Dermis microvascular lymphatic vessel endothelial cell (primary cell): Measurements from ENCODE around the gene FAM227B. TPM values are rescaled to one million over a fixed set of nuclear protein-coding genes. Genes with fewer than 3 reads are reported as not detected.
"Not testable (repeated sequence)": the region's sequence is repeated elsewhere in the genome, so short reads cannot be mapped to it uniquely, and the experiment has no call there.

Experiments
- DNase-seq, 2 donors: peaks; one replicate each; pipeline versions ENCODE4 v3.0.0 to v3.0.0-alpha.2; 2010; ENCODE audit warnings: low read depth in 2 of 2
- total RNA-seq: library from RNA; depleted of rRNA; stranded (reverse); fragments of >200 nt; gene quantifications from 2 replicates; pipeline ENCODE4 v1.2.1, GENCODE V29; 2014

The FAM227B gene
- total RNA-seq, 1 donor from 2014 or later = 3.1 TPM

GRCh38 chr15:49610157-49610918 lies 10.3 kb downstream of the FAM227B start:
- DNase-seq = no peak

- no peak for DNase-seq
Observed at GRCh38 chr15:49606594-49606993, 14.0 kb downstream of the FAM227B start.

DNA sequence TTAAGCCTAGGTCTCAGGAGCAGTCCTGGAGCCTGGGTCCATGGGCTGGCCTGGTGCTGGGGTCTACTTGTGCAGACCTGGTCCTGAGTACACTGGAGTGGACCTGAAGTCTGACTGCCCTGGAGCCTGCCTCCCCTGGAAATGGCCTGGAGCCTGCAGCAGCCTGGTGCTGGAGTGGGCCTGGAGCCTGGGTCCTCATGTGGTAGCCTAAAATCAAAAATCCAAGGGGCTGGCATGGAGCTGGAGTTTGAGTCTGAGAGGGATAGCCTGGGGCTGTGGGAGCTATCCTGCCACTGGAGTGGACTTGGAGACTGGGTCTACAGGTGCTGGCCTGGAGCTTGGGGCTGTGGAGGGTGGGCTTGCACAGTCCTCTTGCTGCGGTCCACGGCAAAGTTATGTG lies 15.0 kb downstream of the FAM227B start:
- DNase-seq = no peak

DNA sequence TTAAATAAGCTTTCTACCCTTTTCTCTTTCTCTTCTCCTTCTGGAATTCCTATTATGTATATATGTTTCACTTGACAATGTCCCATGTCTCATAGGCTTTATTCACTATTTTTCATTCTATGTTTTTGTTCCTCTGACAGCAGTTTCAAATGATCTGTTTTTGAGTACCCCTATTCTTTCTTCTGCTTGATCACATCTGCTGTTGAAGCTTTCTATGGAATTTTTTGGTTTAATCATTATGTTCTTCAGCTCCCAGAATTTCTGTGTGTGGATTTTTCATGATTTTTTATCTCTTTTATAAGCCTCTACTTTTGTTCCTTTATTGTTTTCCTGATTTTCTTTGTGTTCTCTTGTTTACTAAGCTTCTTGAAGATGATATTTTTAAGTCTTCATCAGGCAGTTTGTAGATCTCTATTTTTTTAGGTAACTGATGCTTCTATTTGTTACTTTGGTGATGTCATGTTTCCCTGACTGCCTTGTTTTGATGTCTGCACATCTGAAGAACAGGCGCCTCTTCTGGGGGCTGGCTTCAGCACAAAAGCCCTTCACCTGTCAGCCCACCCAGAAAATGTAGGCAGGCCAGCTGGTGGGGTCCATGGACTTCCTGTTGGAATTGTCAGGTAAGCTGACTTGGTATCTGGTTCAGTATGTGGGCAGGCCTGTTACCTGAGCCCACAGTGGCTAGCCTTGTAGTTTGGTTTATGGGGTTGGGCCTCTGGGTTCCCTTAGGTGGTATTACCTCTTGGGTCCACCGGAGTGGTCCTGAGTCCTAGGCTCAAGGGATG lies 15.8 kb downstream of the FAM227B start:
- DNase-seq = no peak

DNA sequence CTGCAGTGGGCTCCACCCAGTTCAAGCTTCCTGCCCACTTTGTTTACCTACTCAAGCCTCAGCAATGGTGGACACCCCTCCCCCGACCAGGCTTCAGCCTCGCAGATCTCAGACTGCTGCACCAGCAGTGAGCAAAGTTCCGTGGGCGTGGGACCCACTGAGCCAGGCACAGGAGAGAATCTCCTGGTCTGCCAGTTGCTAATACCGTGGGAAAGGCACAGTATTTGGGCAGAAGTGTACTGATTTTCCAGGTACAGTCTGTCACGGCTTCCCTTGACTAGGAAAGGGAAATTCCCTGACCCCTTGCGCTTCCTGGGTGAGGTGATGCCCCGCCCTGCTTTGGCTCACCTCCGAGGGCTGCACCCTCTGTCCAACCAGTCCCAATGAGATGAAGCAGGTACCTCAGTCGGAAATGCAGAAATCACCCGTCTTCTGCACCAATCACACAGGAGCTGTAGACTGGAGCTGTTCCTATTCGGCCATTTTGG lies 27.7 kb downstream of the FAM227B start:
- not testable (repeated sequence) for DNase-seq

GRCh38 chr15:49589030-49589429 lies 31.6 kb downstream of the FAM227B start:
- DNase-seq = no peak

DNA sequence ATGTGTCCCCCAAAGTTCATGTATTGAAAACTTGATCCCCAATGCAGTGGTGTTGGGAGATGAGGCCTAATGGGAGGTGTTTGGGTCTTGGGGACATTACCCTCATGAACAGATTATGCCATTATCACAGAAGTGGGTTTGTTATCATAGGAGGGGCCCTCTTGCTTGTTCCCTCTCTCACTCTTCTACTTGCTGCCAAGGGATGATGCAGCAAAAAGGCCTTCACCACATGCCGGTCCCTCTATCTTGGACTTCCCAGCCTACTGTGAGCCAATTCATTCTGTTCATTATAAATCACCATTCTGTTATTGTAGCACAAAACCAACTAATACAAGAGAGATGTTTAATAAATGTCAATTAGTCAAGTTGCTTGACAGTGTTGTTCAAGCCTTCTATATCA lies 47.2 kb downstream of the FAM227B start:
- DNase-seq = no peak

- DNase-seq = no peak
Observed at GRCh38 chr15:49570672-49571071, 49.9 kb downstream of the FAM227B start.

GRCh38 chr15:49570174-49570573 lies 50.4 kb downstream of the FAM227B start:
- DNase-seq = no peak

GRCh38 chr15:49560045-49560444 lies 60.6 kb downstream of the FAM227B start:
- no peak for DNase-seq

GRCh38 chr15:49558929-49559328 lies 61.7 kb downstream of the FAM227B start:
- DNase-seq = no peak

GRCh38 chr15:49556437-49556836 lies 64.2 kb downstream of the FAM227B start:
- no peak for DNase-seq

GRCh38 chr15:49550342-49550741 lies 70.3 kb downstream of the FAM227B start:
- DNase-seq = not testable (repeated sequence)

- no peak for DNase-seq
Observed at GRCh38 chr15:49538520-49538919, 82.1 kb downstream of the FAM227B start.

GRCh38 chr15:49530092-49530491 lies 90.5 kb downstream of the FAM227B start:
- no peak for DNase-seq

DNA sequence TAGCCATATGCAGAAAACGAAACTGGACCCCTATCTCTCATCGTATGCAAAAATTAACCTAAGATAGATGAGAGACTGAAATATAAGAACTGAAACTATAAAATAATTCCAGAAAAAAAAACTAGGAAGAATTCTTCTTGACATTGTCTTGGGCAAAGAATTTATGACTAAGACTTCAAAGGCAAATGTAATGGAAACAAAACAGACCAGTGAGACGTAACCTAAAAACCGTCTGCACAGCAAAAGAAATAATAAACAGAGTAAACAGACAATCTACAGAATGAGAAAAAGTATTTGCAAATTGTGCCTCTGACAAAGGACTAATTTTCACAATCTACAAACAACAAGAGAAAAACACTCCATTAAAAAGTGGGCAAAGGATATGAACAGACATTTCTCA lies 92.3 kb downstream of the FAM227B start:
- DNase-seq = no peak

- no peak for DNase-seq
Observed at GRCh38 chr15:49521802-49522201, 98.8 kb downstream of the FAM227B start.

DNA sequence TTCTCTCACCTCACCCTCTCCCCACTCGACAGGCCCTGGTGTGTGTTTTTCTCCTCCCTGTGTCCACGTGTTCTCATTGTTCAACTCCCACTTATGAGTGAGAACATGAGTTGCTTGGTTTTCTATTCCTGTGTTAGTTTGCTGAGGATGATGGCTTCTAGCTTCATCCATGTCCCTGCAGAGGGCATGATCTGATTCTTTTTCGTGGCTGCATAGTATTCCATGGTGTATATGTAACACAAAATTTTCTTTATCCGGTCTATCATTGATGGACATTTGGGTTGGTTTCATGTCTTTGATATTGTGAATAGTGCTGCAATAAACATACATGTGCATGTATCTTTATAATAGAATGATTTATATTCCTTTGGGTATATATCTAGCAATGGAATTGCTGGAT lies 107.9 kb downstream of the FAM227B start:
- not testable (repeated sequence) for DNase-seq

- DNase-seq = no peak
Observed at GRCh38 chr15:49507261-49507660, 113.4 kb downstream of the FAM227B start.

GRCh38 chr15:49506341-49506740 lies 114.3 kb downstream of the FAM227B start:
- no peak for DNase-seq

DNA sequence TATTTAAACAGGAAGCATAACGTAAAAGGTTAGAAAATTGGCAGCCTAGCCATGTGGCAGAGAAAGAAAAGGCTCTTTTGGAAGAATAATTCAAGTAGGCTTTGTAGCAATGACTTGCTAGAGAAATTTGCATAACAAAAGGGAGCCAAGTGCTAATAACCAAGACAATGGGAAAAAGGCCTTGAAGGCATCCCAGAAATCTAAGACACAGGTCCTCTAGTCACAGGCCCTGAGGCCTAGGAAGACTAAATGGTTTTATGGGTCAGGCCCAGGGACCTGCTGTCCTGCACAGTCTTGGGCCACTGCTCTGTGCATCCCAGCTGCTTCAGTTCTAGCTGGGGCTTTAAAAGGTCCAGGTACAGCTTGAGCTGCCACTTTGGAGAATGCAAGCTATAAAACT lies 119.0 kb downstream of the FAM227B start:
- DNase-seq = no peak

DNA sequence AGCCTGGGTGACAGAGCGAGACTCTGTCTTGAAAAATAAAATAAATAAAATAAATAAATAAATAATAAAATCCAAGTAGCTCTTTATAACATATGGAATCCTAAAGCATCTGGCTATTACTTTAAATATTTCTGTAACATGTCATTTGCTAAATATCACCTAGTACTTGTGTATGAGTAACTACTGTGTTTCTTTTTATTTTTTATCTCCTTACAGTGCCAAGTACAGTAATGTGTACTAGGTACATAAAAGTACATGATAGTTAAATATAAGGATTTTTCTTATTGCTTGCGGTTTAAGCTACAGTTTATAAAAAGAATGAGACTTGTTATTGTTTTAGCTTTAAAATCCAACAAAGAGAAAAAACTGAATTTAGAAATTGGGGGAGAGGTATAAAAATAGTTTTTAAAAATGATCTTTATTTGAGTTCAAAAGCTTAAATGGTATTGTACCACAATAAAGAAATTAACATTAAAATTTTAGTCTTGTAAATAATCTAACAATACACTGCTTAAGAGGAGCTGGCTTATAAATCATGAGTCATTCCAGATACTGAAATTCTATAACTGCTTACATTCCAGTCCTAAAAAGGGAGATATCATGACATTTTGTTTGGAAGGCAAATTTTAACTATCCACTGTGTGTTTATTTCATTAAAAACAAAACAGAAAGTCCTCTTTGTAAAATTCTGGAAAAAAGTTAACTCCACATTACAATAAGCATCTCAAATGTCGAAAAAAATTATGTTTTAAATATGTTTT lies 124.4 kb downstream of the FAM227B start:
- no peak for DNase-seq
